A673 (cell line): ENCODE results near the gene ARSI.

Experiments used
- CTCF ChIP-seq: fragments of 300-800, 200-600 bp; sonication (generic); conservative IDR thresholded peaks from 2 replicates; pipeline ENCODE4 v1.5.1; 2017; ENCODE audit warnings: low read depth, mild to moderate bottlenecking, antibody characterized with exemption, low read length, moderate library complexity, mixed read lengths
- EZH2 ChIP-seq: fragments of 200-600 bp; sonication (generic); IDR thresholded peaks from 2 replicates; pipeline ENCODE4 v1.6.1; 2017; ENCODE audit warnings: borderline replicate concordance, low read depth, mild to moderate bottlenecking, mixed read lengths, antibody characterized with exemption, low read length; ENCODE audit not compliant: poor library complexity, severe bottlenecking

- no peak for TF ChIP-seq CTCF
- TF ChIP-seq EZH2 = no peak
Observed at GRCh38 chr5:150313501-150313900, 10.8 kb upstream of the ARSI start.
